Naive thymus-derived CD4-positive, alpha-beta T cell (primary cell): ENCODE results near the gene ROBO1. TPM values are rescaled to one million over a fixed set of nuclear protein-coding genes. Genes with fewer than 3 reads are reported as not detected.

Source experiments
- ATAC-seq: fragments of 150-1000 bp; cut with Tn5 transposase; 2 replicates; pipeline ENCODE4 v1.10.0; 2021; ENCODE audit warnings: mild to moderate bottlenecking, moderate library complexity
- CTCF ChIA-PET: fragments of 350-600 bp; sonication (Branson Sonifier 250); formaldehyde crosslinking; loops from one replicate; lab custom pipeline; 2021; ENCODE audit warnings: antibody characterized with exemption; lab: Charles Lee
- POLR2A ChIA-PET: fragments of 350-600 bp; sonication (Branson Sonifier 250); formaldehyde crosslinking; loops from one replicate; lab custom pipeline; 2021; ENCODE audit warnings: antibody characterized with exemption, inconsistent platforms; lab: Charles Lee
- DNase-seq, 9 donors: peaks; one replicate each; pipeline versions ENCODE4 v3.0.0 to v3.0.0-alpha.2; 2020 to 2022; ENCODE audit warnings: mixed read lengths in 1 of 9
- H3K27ac ChIP-seq: one replicate; pipeline ENCODE4 v1.7.0; 2013; ENCODE audit warnings: mild to moderate bottlenecking, low read depth, low read length, moderate library complexity
- H3K27me3 ChIP-seq, 2 donors: one replicate each; pipeline ENCODE4 v1.7.0; 2013; ENCODE audit warnings: low read length in 2 of 2, mild to moderate bottlenecking in 2 of 2, moderate library complexity in 2 of 2; ENCODE audit not compliant: control insufficient read depth in 2 of 2, insufficient read depth in 2 of 2
- H3K36me3 ChIP-seq, 3 experiments: 1 replicate in 2 of 3; 2 replicates in 1 of 3; pipeline ENCODE4 v1.7.0; 2013; ENCODE audit warnings: low read length in 3 of 3, mild to moderate bottlenecking in 3 of 3, moderate library complexity in 1 of 3; ENCODE audit not compliant: insufficient read depth in 3 of 3, control insufficient read depth in 2 of 3
- H3K4me1 ChIP-seq, 2 donors: one replicate each; pipeline ENCODE4 v1.7.0; 2013; ENCODE audit warnings: low read length in 2 of 2, mild to moderate bottlenecking in 2 of 2, moderate library complexity in 1 of 2; ENCODE audit not compliant: control insufficient read depth in 2 of 2, insufficient read depth in 2 of 2
- H3K4me3 ChIP-seq: 2 replicates; pipeline ENCODE4 v1.7.0; 2013; ENCODE audit warnings: mild to moderate bottlenecking, low read length
- H3K9me3 ChIP-seq, 3 experiments: 1 replicate in 2 of 3; 2 replicates in 1 of 3; pipeline ENCODE4 v1.7.0; 2013; ENCODE audit warnings: low read length in 3 of 3; ENCODE audit not compliant: control insufficient read depth in 2 of 3
- H3K27ac Mint-ChIP-seq, 9 donors: one replicate each; pipeline ENCODE4 v1.8.0; 2020 to 2022; ENCODE audit warnings: mixed read lengths in 9 of 9, mild to moderate bottlenecking in 8 of 9, moderate library complexity in 5 of 9, inconsistent platforms in 2 of 9
- H3K27me3 Mint-ChIP-seq, 5 donors: one replicate each; pipeline ENCODE4 v1.8.0; 2021 to 2022; ENCODE audit warnings: mixed read lengths in 5 of 5, mild to moderate bottlenecking in 1 of 5
- H3K36me3 Mint-ChIP-seq, 5 donors: one replicate each; pipeline ENCODE4 v1.8.0; 2020 to 2022; ENCODE audit warnings: mixed read lengths in 5 of 5, mild to moderate bottlenecking in 3 of 5, inconsistent platforms in 1 of 5
- H3K4me1 Mint-ChIP-seq, 7 donors: one replicate each; pipeline ENCODE4 v1.8.0; 2020 to 2022; ENCODE audit warnings: mixed read lengths in 7 of 7, mild to moderate bottlenecking in 3 of 7, inconsistent platforms in 1 of 7
- H3K4me3 Mint-ChIP-seq, 10 donors: one replicate each; pipeline ENCODE4 v1.8.0; 2020 to 2022; ENCODE audit warnings: mild to moderate bottlenecking in 10 of 10, mixed read lengths in 10 of 10, moderate library complexity in 6 of 10, inconsistent platforms in 2 of 10
- H3K9me3 Mint-ChIP-seq, 11 donors: one replicate each; pipeline ENCODE4 v1.8.0; 2020 to 2022; ENCODE audit warnings: mixed read lengths in 11 of 11, mild to moderate bottlenecking in 4 of 11, inconsistent platforms in 1 of 11, moderate library complexity in 1 of 11
- intact Hi-C, 2 donors: fragments of 100-400 bp; cut with micrococcal nuclease; formaldehyde crosslinking; loops; one replicate each; pipeline ENCODE4 v1.15.1; 2023
- polyA plus RNA-seq, 2 donors: library from polyadenylated mRNA; unstranded; fragments of 300-500 nt; fragmentation: Illumina TruSeq; gene quantifications; one replicate each; pipeline ENCODE4 v1.2.3, GENCODE V29; 2021
- total RNA-seq, 6 experiments: library from RNA in 5 of 6; stranded (reverse) in 5 of 6; gene quantifications; 1 replicate in 5 of 6; 2 replicates in 1 of 6; pipeline ENCODE4 v1.2.3 and lab custom pipeline; 2021 to 2026

ROBO1 gene
- total and polyA plus RNA-seq, 7 experiments from 2014 or later = 0.08 to 0.59 (median 0.26) TPM; not detected in 2

DNA sequence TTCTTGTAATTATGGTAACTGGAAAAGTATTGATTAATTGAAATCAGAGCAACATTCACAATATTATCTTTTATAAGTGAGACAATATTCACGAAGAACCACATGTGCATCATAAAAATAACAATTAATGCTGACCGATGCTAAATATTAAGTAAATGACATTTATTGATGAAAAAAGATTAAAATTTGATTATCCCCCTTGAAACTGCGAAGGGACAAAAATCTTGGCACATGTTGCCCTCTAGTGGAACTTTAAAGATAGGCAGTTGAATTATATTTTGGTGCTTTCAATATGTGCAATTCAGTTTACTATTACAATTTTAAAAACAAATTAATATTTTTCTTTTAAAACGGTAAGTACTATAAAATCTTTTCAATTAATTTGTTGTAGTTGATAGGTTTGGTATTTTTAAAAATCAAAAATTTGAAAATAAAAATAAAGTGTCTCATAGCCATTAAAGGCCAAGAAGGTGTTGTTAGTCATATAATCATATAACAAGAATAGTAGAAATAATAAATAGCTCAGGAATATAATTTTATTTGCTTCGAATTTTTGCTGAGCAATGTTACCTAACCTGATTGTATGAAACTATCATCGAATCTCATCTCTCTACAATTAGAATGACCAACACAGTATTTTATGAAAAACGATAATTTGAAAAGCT is 270.2 kb downstream of the ROBO1 start:
- Histone ChIP-seq H3K27me3 (no peaks in the 10 kb centered on the region), H3K27ac (no peak overlapping the region), H3K4me3 (no peak overlapping the region), H3K9me3 (no peaks in the 10 kb centered on the region), H3K36me3 (no peaks in the 10 kb centered on the region), H3K4me1 (no peaks in the 10 kb centered on the region)
- Mint-ChIP-seq H3K4me3 (no peak overlapping the region), H3K27ac (no peak overlapping the region), H3K9me3 (peaks cover 0 to 12% (median 3%) of the 10 kb centered on the region in 11 donors), H3K36me3 (peaks cover 0 to 5% (median 0%) of the 10 kb centered on the region in 5 donors), H3K4me1 (no peaks in the 10 kb centered on the region), H3K27me3 (no peaks in the 10 kb centered on the region)
- ChIA-PET CTCF (no interaction called here), POLR2A (no interaction called here)
- DNase-seq = no peak
- ATAC-seq = no peak
- intact Hi-C loops = loop anchor here in 1 of 2 donors (2.0 kb wide), 1 partner anchor 839 kb away; no protein-coding TSS in a partner anchor

DNA sequence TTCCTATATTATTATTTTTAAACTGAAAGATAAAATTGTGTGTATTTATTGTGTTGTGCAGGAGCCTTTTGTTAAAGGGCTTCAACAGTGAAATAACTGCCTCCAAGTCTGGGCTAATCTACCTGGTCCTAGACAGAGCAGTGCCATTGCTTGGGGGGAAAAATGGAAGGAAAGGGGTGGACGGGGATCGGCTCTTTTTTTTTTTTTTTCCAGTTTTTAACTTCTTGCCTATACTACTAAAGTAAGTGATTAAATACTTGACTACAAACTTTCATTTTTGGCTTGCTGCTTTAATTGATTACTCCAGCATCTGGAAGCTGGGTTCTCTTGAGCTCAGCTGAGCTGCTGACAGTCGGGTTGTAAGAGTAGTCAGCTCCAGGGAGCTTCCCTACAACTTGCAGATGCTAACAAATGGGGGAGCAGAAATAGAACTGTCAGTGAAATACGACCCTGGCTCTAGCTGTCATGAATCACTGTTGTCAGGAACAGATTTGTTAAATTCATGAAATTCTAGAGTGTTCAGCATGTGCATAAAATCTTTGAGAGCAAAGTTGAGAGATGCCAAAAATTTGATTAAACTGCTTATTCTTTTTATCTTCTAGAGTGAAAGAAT is 276.7 kb downstream of the ROBO1 start:
- H3K9me3 Mint-ChIP-seq = peaks cover 0 to 3% (median 0%) of the 10 kb centered on the region in 11 donors
- no peak for ATAC-seq
- Histone ChIP-seq H3K36me3 (no peaks in the 10 kb centered on the region), H3K4me1 (no peaks in the 10 kb centered on the region), H3K27me3 (no peaks in the 10 kb centered on the region), H3K27ac (no peak overlapping the region), H3K9me3 (no peaks in the 10 kb centered on the region), H3K4me3 (no peak overlapping the region)
- no peaks in the 10 kb centered on the region for H3K27me3 Mint-ChIP-seq
- ChIA-PET CTCF (no interaction called here), POLR2A (no interaction called here)
- no peak overlapping the region for H3K27ac Mint-ChIP-seq
- intact Hi-C loops = no loop called here
- H3K4me3 Mint-ChIP-seq = no peak overlapping the region
- H3K36me3 Mint-ChIP-seq = no peaks in the 10 kb centered on the region
- H3K4me1 Mint-ChIP-seq = no peaks in the 10 kb centered on the region
- no peak for DNase-seq

DNA sequence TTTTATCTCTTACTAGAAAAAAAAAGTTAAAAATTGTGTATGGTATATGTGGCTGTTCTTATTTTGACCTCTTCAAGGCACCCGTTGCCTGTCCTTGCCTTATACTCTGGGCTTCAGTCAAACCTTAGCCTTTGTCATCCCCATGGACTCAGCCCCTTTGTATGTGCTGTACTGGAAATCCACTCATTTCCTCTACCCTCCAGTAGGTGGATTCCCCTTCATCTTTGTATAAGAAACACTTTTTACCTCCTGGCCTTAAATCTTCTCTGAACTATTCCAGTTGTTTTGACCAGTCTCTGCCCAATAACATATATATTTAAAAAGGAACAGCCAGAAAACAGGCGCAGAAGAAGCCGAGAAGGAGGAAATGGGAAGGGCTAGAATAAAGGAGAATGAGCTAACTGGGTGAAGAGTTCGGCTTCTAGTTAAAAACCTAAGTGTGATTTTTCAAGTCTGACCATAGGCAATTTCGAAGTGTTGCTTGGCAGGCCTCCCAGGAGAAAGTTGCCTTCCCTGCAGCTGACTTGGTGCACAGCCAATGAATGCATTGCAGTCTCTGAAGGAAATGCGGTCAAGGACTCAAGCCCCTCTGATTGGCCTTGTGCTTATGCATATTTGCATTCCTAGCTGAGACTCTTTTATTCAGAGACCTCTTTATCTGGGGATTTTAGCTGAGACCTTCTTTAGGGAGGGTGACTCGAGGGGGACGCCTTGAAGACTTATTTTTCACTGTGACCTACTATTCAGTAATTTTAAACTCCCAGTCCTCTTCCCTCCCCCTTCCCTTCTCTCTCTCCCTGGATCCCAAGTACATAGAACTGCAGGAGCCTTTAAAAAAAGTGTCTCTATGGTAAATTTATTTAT is 277.4 kb downstream of the ROBO1 start:
- H3K27me3 Mint-ChIP-seq = no peaks in the 10 kb centered on the region
- no peaks in the 10 kb centered on the region for H3K4me1 Mint-ChIP-seq
- H3K9me3 Mint-ChIP-seq = peaks cover 0 to 10% (median 0%) of the 10 kb centered on the region in 11 donors
- DNase-seq = no peak
- POLR2A ChIA-PET = no interaction called here
- Histone ChIP-seq H3K27ac (no peak overlapping the region), H3K27me3 (no peaks in the 10 kb centered on the region), H3K9me3 (no peaks in the 10 kb centered on the region), H3K4me3 (no peak overlapping the region), H3K4me1 (no peaks in the 10 kb centered on the region), H3K36me3 (no peaks in the 10 kb centered on the region)
- H3K27ac Mint-ChIP-seq = no peak overlapping the region
- ATAC-seq = no peak
- no peak overlapping the region for H3K4me3 Mint-ChIP-seq
- H3K36me3 Mint-ChIP-seq = no peaks in the 10 kb centered on the region
- intact Hi-C loops = no loop called here
- CTCF ChIA-PET = no interaction called here

DNA sequence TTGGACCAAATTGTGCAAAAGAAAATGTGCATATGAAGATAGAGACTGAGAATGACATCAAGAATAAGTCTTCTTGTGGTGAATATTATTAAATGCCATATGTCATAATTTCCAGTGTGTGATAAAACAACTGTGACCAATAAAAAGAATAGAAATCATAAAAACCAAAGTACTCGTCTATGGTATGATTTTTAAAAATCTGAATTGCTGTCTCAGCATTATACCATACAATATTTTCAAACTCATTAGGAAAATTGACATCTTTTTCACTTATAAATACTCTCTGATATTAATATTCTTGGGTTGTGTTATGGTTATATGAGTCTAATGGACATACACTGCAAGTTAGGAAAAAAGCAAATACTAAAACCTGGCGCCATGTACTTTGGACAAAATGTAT is 279.4 kb downstream of the ROBO1 start:
- H3K36me3 ChIP-seq = no peaks in the 10 kb centered on the region
- POLR2A ChIA-PET = no interaction called here
- H3K27me3 ChIP-seq = no peaks in the 10 kb centered on the region
- H3K4me3 ChIP-seq = no peak overlapping the region
- Mint-ChIP-seq H3K27ac (no peak overlapping the region), H3K4me1 (no peaks in the 10 kb centered on the region), H3K9me3 (peaks cover 0 to 10% (median 0%) of the 10 kb centered on the region in 11 donors), H3K27me3 (no peaks in the 10 kb centered on the region), H3K36me3 (no peaks in the 10 kb centered on the region), H3K4me3 (no peak overlapping the region)
- no peak for DNase-seq
- ATAC-seq = no peak
- H3K4me1 ChIP-seq = no peaks in the 10 kb centered on the region
- intact Hi-C loops = no loop called here
- CTCF ChIA-PET = no interaction called here
- H3K27ac ChIP-seq = no peak overlapping the region
- no peaks in the 10 kb centered on the region for H3K9me3 ChIP-seq

DNA sequence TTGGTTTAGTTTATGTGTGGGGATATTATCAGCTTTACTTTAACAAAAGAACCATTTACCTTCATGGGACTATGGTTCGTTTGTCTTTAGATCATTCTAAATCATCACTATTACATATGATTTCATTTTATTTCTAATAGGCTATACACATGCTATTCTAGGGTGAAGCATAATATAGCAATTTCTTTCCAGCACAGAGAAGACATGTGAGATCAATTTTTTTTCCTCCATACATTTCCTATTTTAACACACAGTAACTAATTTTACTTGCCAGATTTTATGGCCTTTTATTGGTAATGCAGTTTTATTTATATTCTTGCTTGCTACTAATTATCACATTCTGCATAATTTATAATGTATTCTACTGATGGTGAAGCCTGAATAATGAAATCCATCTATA is 287.1 kb downstream of the ROBO1 start:
- H3K27me3 ChIP-seq = no peaks in the 10 kb centered on the region
- H3K9me3 ChIP-seq = no peaks in the 10 kb centered on the region
- Mint-ChIP-seq H3K4me3 (no peak overlapping the region), H3K4me1 (no peaks in the 10 kb centered on the region), H3K27ac (no peak overlapping the region), H3K27me3 (no peaks in the 10 kb centered on the region), H3K9me3 (peaks cover 0 to 8% (median 2%) of the 10 kb centered on the region in 11 donors), H3K36me3 (no peaks in the 10 kb centered on the region)
- H3K36me3 ChIP-seq = no peaks in the 10 kb centered on the region
- DNase-seq = no peak
- ChIA-PET CTCF (no interaction called here), POLR2A (no interaction called here)
- intact Hi-C loops = no loop called here
- H3K4me1 ChIP-seq = no peaks in the 10 kb centered on the region
- no peak for ATAC-seq
- H3K27ac ChIP-seq = no peak overlapping the region
- H3K4me3 ChIP-seq = no peak overlapping the region

DNA sequence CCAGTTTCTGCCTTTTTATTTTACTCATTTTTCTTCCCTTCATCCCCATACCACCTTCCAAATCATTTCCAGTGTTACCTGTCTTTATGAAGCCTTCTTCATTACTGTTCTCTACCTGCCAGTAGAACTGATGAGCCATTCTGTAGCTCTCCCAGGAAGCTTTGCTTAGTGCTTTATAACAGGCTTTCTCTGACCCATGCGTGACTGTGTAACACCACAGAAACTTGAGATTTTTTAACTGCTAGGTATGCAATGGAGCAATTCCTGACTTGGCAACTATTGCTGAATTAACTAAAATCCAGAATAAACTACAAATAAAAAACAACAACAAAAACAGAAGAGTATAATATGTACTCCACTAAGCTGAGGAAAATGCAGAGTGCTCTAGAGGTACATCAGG is 289.2 kb downstream of the ROBO1 start:
- H3K4me1 Mint-ChIP-seq = no peaks in the 10 kb centered on the region
- no peaks in the 10 kb centered on the region for H3K4me1 ChIP-seq
- intact Hi-C loops = no loop called here

More for the DNA sequence above, 289.2 kb downstream of the ROBO1 start:
- POLR2A ChIA-PET = no interaction called here
- H3K4me3 ChIP-seq = no peak overlapping the region
- peaks cover 0 to 10% (median 2%) of the 10 kb centered on the region in 11 donors for H3K9me3 Mint-ChIP-seq
- H3K27me3 Mint-ChIP-seq = no peaks in the 10 kb centered on the region
- H3K9me3 ChIP-seq = no peaks in the 10 kb centered on the region
- no peak overlapping the region for H3K27ac ChIP-seq
- no peaks in the 10 kb centered on the region for H3K27me3 ChIP-seq
- DNase-seq (no peak), ATAC-seq (no peak)
- H3K4me3 Mint-ChIP-seq = no peak overlapping the region
- H3K36me3 ChIP-seq = no peaks in the 10 kb centered on the region
- CTCF ChIA-PET = no interaction called here
- H3K36me3 Mint-ChIP-seq = no peaks in the 10 kb centered on the region
- H3K27ac Mint-ChIP-seq = no peak overlapping the region
